ENCODE data around the gene AMPD1. TPM values are rescaled to one million over a fixed set of nuclear protein-coding genes. Genes with fewer than 3 reads are reported as not detected.

The AMPD1 gene
- total and polyA plus RNA-seq, 10 of the 15 experiments (the other 5 are each of a cell fraction or from before 2014, with no cell fraction given) = 0.12 to 0.30 (median 0.14) TPM; not detected in 7

- BruUV-seq (replicated peaks) = no TSS peak
- ChIA-PET POLR2A (no interaction called here), RAD21 (ENCODE audit: unreplicated experiment) (no interaction called here), SMC1A (ENCODE audit: uncharacterized antibody, unreplicated experiment) (no interaction called here), CTCF (no interaction called here)
- Histone ChIP-seq H3K36me3 (ENCODE audit: control insufficient read depth in 2 of 2, insufficient read depth in 2 of 2, low read length in 1 of 2) (peaks cover 8 to 42% of the 10 kb centered on the region in 2 experiments), H3K79me2 (ENCODE audit: control insufficient read depth, insufficient read depth, low read length) (no peaks in the 10 kb centered on the region), H3K4me1 (ENCODE audit: control insufficient read depth, insufficient read depth, low read length) (no peaks in the 10 kb centered on the region), H3K27me3 (replicated peaks in 1 of 2; ENCODE audit: control insufficient read depth in 2 of 2, insufficient read depth in 2 of 2, low read length in 1 of 2) (no peaks in the 10 kb centered on the region), H3K4me2 (ENCODE audit: control insufficient read depth, insufficient read depth) (no peak overlapping the region), H4K20me1 (ENCODE audit: control insufficient read depth, insufficient read depth) (no peaks in the 10 kb centered on the region), H2AFZ (ENCODE audit: control insufficient read depth, low read depth, low read length) (no peak overlapping the region), H3K9me3 (replicated peaks; ENCODE audit: control insufficient read depth, insufficient read depth, low read length) (no peaks in the 10 kb centered on the region), H3K27ac (ENCODE audit: control insufficient read depth, insufficient read depth) (no peak overlapping the region), H3K9ac (ENCODE audit: control insufficient read depth, insufficient read depth, low read length) (no peak overlapping the region), H3K4me3 (no peak overlapping the region)
- intact Hi-C loops (cut with micrococcal nuclease; ENCODE audit: unreplicated experiment) = no loop called here
- FAIRE-seq (no peak), DNase-seq (ENCODE audit: low read depth, low spot score) (no peak), ATAC-seq (no peak)
- TF ChIP-seq NFIC (IDR thresholded peaks at IDR 0.05; ENCODE audit: low read depth, low read length) (no peak), CEBPB (IDR thresholded peaks at IDR 0.05; ENCODE audit: borderline replicate concordance in 1 of 2, low read depth in 2 of 2, low read length in 2 of 2) (no peak), DPF2 (IDR thresholded peaks at IDR 0.05) (no peak), GABPA (IDR thresholded peaks at IDR 0.05; ENCODE audit: low read depth) (no peak), ZNF217 (IDR thresholded peaks at IDR 0.05) (no peak), USF1 (IDR thresholded peaks at IDR 0.05; ENCODE audit: borderline replicate concordance, extremely low read length, insufficient read depth, low read depth, low read length) (no peak), ZBED1 (IDR thresholded peaks at IDR 0.05; ENCODE audit: borderline replicate concordance) (no peak), BMI1 (IDR thresholded peaks at IDR 0.05; ENCODE audit: borderline replicate concordance) (no peak), GATAD2B (conservative IDR thresholded peaks at IDR 0.05; ENCODE audit: low read depth) (no peak), NRF1 (conservative IDR thresholded peaks at IDR 0.05; ENCODE audit: low read depth, low read length) (no peak), NFXL1 (IDR thresholded peaks at IDR 0.05; ENCODE audit: borderline replicate concordance) (no peak), RELA (IDR thresholded peaks at IDR 0.05; ENCODE audit: borderline replicate concordance, partially characterized antibody) (no peak), BHLHE40 (IDR thresholded peaks at IDR 0.05; ENCODE audit: borderline replicate concordance in 1 of 2, low read depth in 2 of 2, low read length in 1 of 2) (no peak), NFYB (IDR thresholded peaks at IDR 0.05; ENCODE audit: insufficient read depth, low read depth, low read length) (no peak), CUX1 (IDR thresholded peaks at IDR 0.05; ENCODE audit: insufficient replicate concordance, low read depth, low read length) (no peak), RELB (IDR thresholded peaks at IDR 0.05; ENCODE audit: low read depth) (no peak)
- 91% methylated on average over 1 of the region's 1 CpG for WGBS (ENCODE audit: insufficient coverage, insufficient replicate concordance, low lambda C conversion rate, missing lambda C conversion rate)
- in situ Hi-C loops (cut with MboI) = loop anchor here (25.0 kb wide), 1 partner anchor 1763 kb away; the partner anchor contains the start of gene SLC16A1
These were observed 29.9 kb upstream of the AMPD1 start for GRCh38 chr1:114725230-114725629.

All from GM12878 (cell line).